Ascending aorta (tissue), 2 donors: ENCODE results near the gene INAFM1. TPM values are rescaled to one million over a fixed set of nuclear protein-coding genes. Genes with fewer than 3 reads are reported as not detected.

ENCODE experiments used
- DNase-seq, 2 donors: peaks; one replicate each; pipeline ENCODE4 v3.0.0-alpha.2; 2019; ENCODE audit warnings: low spot score in 2 of 2
- H3K27ac ChIP-seq, 2 donors: fragments of 200-600 bp; sonication (generic); one replicate each; pipeline ENCODE4 v1.5.1; 2016 to 2017; ENCODE audit warnings: mild to moderate bottlenecking in 1 of 2
- H3K27me3 ChIP-seq: fragments of 200-600 bp; sonication (generic); one replicate; pipeline ENCODE4 v1.5.1; 2017
- H3K36me3 ChIP-seq, 2 donors: fragments of 200-600 bp; sonication (generic); one replicate each; pipeline ENCODE4 v1.5.1; 2016
- H3K4me1 ChIP-seq, 2 donors: fragments of 200-600 bp; sonication (generic); one replicate each; pipeline ENCODE4 v1.5.1; 2016 to 2017; ENCODE audit warnings: mild to moderate bottlenecking in 1 of 2
- H3K4me3 ChIP-seq, 2 donors: fragments of 200-600 bp; sonication (generic); one replicate each; pipeline ENCODE4 v1.5.1; 2016 to 2017; ENCODE audit warnings: mild to moderate bottlenecking in 1 of 2
- H3K9me3 ChIP-seq, 2 donors: fragments of 200-600 bp; sonication (generic); one replicate each; pipeline ENCODE4 v1.5.1; 2016
- intact Hi-C: fragments of 100-400 bp; cut with DNase I; formaldehyde crosslinking; loops from one replicate; pipeline ENCODE4 v1.15.1; 2023
- total RNA-seq: library from RNA; depleted of rRNA; stranded (reverse); fragments of >200 nt; gene quantifications from one replicate; pipeline ENCODE4 v1.1.0, GENCODE V29; 2016
- TF ChIP-seq, protein P1 (sequence below), 3 experiments: fragments of 200-600 bp in 2 of 3; fragments of 450-650 bp in 1 of 3; sonication (generic) in 2 of 3; IDR thresholded peaks; one replicate each; pipeline ENCODE4 v1.5.1; 2016 to 2019; ENCODE audit warnings: antibody characterized with exemption in 3 of 3, mild to moderate bottlenecking in 1 of 3, moderate library complexity in 1 of 3

INAFM1 gene
- total RNA-seq, 1 donor from 2014 or later = 33.7 TPM

- intact Hi-C loops = no loop called here
- H3K4me1 ChIP-seq = peaks cover 17 to 30% of the 10 kb centered on the region in 2 donors
- H3K27me3 ChIP-seq = no peaks in the 10 kb centered on the region
- peak overlapping the region; percentile 88 to 91 for H3K4me3 ChIP-seq
- TF ChIP-seq, protein P1, sequence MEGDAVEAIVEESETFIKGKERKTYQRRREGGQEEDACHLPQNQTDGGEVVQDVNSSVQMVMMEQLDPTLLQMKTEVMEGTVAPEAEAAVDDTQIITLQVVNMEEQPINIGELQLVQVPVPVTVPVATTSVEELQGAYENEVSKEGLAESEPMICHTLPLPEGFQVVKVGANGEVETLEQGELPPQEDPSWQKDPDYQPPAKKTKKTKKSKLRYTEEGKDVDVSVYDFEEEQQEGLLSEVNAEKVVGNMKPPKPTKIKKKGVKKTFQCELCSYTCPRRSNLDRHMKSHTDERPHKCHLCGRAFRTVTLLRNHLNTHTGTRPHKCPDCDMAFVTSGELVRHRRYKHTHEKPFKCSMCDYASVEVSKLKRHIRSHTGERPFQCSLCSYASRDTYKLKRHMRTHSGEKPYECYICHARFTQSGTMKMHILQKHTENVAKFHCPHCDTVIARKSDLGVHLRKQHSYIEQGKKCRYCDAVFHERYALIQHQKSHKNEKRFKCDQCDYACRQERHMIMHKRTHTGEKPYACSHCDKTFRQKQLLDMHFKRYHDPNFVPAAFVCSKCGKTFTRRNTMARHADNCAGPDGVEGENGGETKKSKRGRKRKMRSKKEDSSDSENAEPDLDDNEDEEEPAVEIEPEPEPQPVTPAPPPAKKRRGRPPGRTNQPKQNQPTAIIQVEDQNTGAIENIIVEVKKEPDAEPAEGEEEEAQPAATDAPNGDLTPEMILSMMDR (IDR thresholded peaks at IDR 0.05) = no peak
- H3K36me3 ChIP-seq = peaks cover 8 to 15% of the 10 kb centered on the region in 2 donors
- DNase-seq = peak in 1 of 2 donors; percentile 78
- H3K9me3 ChIP-seq = no peaks in the 10 kb centered on the region
- peak overlapping the region; percentile 100 for H3K27ac ChIP-seq
Observed at GRCh38 chr19:47228168-47228936, 46.3 kb upstream of the INAFM1 start.

DNA sequence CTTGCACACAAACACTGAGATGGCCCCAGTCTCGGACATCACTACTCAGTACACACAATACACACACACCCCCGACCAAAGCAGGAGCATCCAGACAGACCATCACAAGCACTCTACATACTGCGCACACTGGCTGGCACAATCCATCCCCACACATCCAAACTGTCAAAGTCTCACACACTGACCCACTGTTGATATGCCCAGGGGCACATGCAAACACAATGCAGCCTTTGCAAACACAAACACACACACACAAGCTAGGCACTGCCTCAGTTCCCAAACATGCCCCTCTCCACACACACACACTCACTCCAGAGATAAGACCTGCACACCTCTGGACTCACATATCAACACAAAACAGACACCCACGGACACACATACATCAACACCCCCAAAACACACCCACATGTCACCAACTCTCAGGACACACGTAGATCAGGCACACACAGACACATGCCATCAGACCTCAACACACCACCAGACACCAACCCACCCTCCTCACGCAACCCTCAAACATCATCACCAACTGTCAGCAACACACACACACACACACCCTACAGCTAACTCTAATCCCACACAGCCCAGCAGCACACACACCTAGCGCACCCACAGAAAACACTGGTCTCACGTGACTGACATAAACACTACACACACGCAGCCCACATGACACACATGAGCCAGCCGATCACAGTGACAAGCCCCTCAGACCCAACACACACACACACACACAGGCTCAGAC is 45.6 kb upstream of the INAFM1 start:
- intact Hi-C loops = no loop called here
- Histone ChIP-seq H3K27me3 (no peaks in the 10 kb centered on the region), H3K4me1 (peaks cover 17 to 30% of the 10 kb centered on the region in 2 donors), H3K27ac (peak overlapping the region; percentile 100), H3K4me3 (peak overlapping the region; percentile 88 to 91), H3K36me3 (peaks cover 3 to 8% of the 10 kb centered on the region in 2 donors), H3K9me3 (no peaks in the 10 kb centered on the region)
- DNase-seq = no peak
- TF ChIP-seq, protein P1 (IDR thresholded peaks at IDR 0.05) = no peak

GRCh38 chr19:47229676-47230053 is 45.0 kb upstream of the INAFM1 start:
- intact Hi-C loops = loop anchor here (2.0 kb wide), 1 partner anchor 45 kb away; the partner anchor contains the start of gene INAFM1
- H3K9me3 ChIP-seq = no peaks in the 10 kb centered on the region
- H3K27ac ChIP-seq = peak overlapping the region; percentile 100
- no peaks in the 10 kb centered on the region for H3K27me3 ChIP-seq
- H3K36me3 ChIP-seq = peaks cover 0 to 8% of the 10 kb centered on the region in 2 donors
- peak overlapping the region; percentile 88 to 91 for H3K4me3 ChIP-seq
- TF ChIP-seq, protein P1 (IDR thresholded peaks at IDR 0.05) = no peak
- peaks cover 17 to 30% of the 10 kb centered on the region in 2 donors for H3K4me1 ChIP-seq
- no peak for DNase-seq

- intact Hi-C loops = loop anchor here (2.0 kb wide), 1 partner anchor 45 kb away; the partner anchor contains the start of gene INAFM1
- TF ChIP-seq, protein P1 (IDR thresholded peaks at IDR 0.05) = peak; percentile 71 to 97 (median 80)
- no peaks in the 10 kb centered on the region for H3K9me3 ChIP-seq
- DNase-seq = peak in 1 of 2 donors; percentile 87
- no peaks in the 10 kb centered on the region for H3K27me3 ChIP-seq
- peaks cover 0 to 2% of the 10 kb centered on the region in 2 donors for H3K36me3 ChIP-seq
- H3K27ac ChIP-seq = peak overlapping the region; percentile 100
- peak overlapping the region; percentile 88 to 91 for H3K4me3 ChIP-seq
- peaks cover 17 to 27% of the 10 kb centered on the region in 2 donors for H3K4me1 ChIP-seq
Observed at GRCh38 chr19:47230054-47230920, 44.4 kb upstream of the INAFM1 start.

DNA sequence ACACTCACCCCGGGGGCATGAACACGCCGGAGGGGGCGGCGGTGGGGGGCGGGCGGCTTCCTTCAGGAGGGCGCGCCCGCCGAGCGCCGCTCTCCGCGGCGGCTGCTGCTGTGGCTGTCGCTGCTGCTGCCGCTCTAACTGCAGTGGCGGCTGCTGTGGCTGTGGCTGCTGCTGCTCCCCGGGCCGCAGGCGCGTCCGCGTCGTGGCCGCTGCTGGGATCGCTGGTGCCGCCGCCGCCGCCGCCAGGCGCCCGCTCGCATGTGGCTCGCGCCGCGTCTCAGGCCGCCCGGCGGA is 43.8 kb upstream of the INAFM1 start, which contains the start of gene BBC3:
BBC3 (minus strand) TSS at position 279 of the 294 bp plus-strand sequence. CDS start 2,768 bp downstream, outside the sequence.
- no peak for DNase-seq
- Histone ChIP-seq H3K36me3 (no peaks in the 10 kb centered on the region), H3K27me3 (no peaks in the 10 kb centered on the region), H3K9me3 (no peaks in the 10 kb centered on the region), H3K4me1 (peaks cover 17 to 22% of the 10 kb centered on the region in 2 donors), H3K4me3 (peak within 1 kb of the TSS; percentile 88 to 91), H3K27ac (peak within 1 kb of the TSS; percentile 100)
- TF ChIP-seq, protein P1 (IDR thresholded peaks at IDR 0.05) = no peak
- intact Hi-C loops = loop anchor here (1.0 to 2.0 kb wide), 3 partner anchors 8 to 44 kb away; partner anchors contain the start of gene INAFM1
